ES-I3 (cell line): ENCODE results near the gene AFF3.

Experiments
- H3K36me3 ChIP-seq: 2 replicates; pipeline ENCODE4 v1.6.1; 2013; ENCODE audit warnings: mild to moderate bottlenecking, low read length, control low read depth, moderate library complexity; ENCODE audit not compliant: insufficient read depth
- H3K4me1 ChIP-seq: 2 replicates; pipeline ENCODE4 v1.6.1; 2013; ENCODE audit warnings: mild to moderate bottlenecking, control low read depth, low read length; ENCODE audit not compliant: insufficient read depth
- H3K9ac ChIP-seq: 2 replicates; pipeline ENCODE4 v1.6.1; 2013; ENCODE audit warnings: low read depth, mild to moderate bottlenecking, low read length, moderate library complexity
- H3K9me3 ChIP-seq: 2 replicates; pipeline ENCODE4 v1.6.1; 2013; ENCODE audit warnings: mild to moderate bottlenecking, low read length, moderate library complexity; ENCODE audit not compliant: control insufficient read depth, insufficient read depth

Gene AFF3

GRCh38 chr2:99989905-99990304 is 152.5 kb downstream of the AFF3 start:
- H3K36me3 ChIP-seq, result no peaks in the 10 kb centered on the region
- no peaks in the 10 kb centered on the region for H3K9me3 ChIP-seq
- no peaks in the 10 kb centered on the region for H3K4me1 ChIP-seq
- H3K9ac ChIP-seq, result no peak overlapping the region

DNA sequence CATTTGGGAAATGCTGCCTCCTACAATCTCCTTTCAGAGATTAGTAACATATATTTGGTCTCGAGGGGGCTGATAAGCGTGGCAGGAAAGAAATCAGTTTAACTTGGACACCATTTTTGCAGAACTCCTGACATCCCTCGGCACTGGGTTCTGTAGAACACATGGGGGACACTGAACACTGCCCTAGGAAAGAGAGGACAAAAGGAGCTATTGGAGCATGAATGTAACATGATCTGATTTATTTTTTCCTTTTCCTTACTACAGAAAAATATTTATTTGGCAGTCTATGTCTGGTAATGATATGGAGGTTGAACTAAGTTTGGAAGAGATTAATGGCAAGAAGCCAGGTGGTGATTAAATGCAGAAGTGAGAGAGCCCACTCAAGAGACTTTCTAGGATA is 153.8 kb downstream of the AFF3 start:
- H3K9me3 ChIP-seq, result no peaks in the 10 kb centered on the region
- H3K36me3 ChIP-seq, result no peaks in the 10 kb centered on the region

DNA sequence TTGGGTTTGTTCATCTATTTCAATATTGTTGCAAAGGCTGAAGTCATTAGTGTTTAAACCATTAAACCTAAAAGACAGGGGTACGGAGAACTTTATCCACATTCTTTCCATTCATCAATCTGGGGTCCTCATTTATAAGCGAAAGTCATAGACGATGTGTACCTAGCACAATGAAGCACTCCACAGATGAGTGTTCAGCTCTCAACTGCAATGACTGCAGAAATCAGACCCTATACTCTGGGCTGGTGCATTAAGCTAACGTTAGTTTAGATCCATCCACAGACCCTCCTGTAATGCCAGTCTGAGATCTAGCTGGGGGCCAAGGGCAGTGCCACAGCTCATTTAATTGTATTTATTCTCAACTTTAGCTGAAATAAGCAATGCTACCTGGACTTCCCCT is 155.2 kb downstream of the AFF3 start:
- Histone ChIP-seq H3K9me3 (no peaks in the 10 kb centered on the region), H3K36me3 (no peaks in the 10 kb centered on the region), H3K9ac (no peak overlapping the region), H3K4me1 (no peaks in the 10 kb centered on the region)

More for the DNA sequence above, 153.8 kb downstream of the AFF3 start:
- H3K4me1 ChIP-seq, result no peaks in the 10 kb centered on the region
- no peak overlapping the region for H3K9ac ChIP-seq

DNA sequence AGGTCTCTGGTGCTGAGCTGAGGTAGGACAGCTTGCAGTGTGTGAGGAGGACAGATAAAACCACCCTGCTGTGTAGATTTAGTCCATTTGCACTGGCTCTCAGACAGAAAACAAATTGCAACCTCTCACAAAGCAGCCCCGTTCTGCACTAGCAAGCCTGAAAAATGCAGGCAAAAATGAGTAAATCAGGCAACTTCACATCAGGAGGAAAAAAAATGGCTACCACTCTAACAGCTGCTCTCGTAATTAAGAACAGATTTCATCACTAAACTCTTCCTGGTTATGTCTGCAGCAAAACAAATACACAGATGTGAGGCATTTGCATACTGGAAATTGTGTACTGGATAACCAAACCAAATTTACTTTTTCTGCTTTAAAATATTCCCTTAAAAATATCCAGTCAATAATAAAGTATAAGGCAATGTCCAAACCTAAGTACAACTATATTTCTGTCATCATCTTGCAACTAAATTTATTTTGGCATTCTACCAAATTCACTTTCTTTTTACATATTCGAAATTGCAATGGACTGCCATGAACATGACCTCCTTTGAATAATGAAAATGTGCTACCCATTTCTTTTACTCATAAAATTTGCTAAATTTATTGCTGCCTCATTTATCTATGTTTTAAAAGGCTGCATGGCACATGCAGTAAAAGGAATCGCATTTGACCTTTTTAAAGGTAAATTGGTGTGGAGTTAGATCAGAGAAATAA is 157.4 kb downstream of the AFF3 start:
- Histone ChIP-seq H3K9ac (no peak overlapping the region), H3K4me1 (no peaks in the 10 kb centered on the region), H3K36me3 (no peaks in the 10 kb centered on the region), H3K9me3 (no peaks in the 10 kb centered on the region)

- H3K36me3 ChIP-seq, result no peaks in the 10 kb centered on the region
- no peak overlapping the region for H3K9ac ChIP-seq
- H3K9me3 ChIP-seq, result no peaks in the 10 kb centered on the region
- no peaks in the 10 kb centered on the region for H3K4me1 ChIP-seq
These were observed 159.6 kb downstream of the AFF3 start for GRCh38 chr2:99982744-99983143.

GRCh38 chr2:99981840-99982239 is 160.6 kb downstream of the AFF3 start:
- Histone ChIP-seq H3K9ac (no peak overlapping the region), H3K36me3 (no peaks in the 10 kb centered on the region), H3K4me1 (no peaks in the 10 kb centered on the region), H3K9me3 (no peaks in the 10 kb centered on the region)

DNA sequence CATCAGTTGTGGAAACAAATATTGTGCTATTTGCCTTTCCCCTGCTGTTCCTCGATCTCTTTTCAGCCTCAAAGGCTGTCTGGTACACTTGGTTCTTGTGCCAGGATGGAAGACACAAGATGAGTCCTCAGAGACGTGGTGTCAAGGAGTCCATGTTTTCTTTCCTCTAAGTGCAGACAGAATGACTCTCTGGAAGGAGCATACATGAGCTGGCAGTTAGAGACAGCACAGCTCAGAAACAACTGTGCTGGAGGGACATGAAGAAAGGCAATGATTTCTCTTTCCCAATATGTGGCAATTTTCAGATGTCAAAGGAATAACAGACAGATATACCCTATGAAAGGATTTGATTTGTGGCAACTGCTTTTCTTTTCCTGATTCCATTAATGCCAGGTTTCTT is 162.2 kb downstream of the AFF3 start:
- Histone ChIP-seq H3K36me3 (no peaks in the 10 kb centered on the region), H3K9ac (no peak overlapping the region), H3K4me1 (no peaks in the 10 kb centered on the region), H3K9me3 (no peaks in the 10 kb centered on the region)

DNA sequence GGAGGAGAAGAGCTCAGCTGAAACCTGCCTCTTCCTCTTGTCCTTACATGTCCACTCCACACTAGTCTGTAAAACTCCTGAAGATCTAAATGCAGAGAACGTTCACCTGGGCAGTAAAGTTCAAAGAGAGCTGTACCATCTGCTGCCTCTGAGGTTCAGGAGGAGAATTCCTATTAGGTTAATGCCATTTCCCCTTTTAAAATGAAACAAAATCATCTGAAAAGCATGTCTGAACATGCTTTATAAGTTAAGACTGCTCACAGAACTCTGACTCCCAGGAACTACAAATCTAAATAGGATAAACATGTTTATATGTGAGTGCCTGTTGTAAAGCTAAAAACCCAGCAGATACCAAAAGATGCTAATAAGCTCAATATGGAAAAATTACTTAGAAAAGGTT is 164.4 kb downstream of the AFF3 start:
- Histone ChIP-seq H3K9me3 (no peaks in the 10 kb centered on the region), H3K9ac (no peak overlapping the region), H3K4me1 (peaks cover 8% of the 10 kb centered on the region), H3K36me3 (no peaks in the 10 kb centered on the region)

DNA sequence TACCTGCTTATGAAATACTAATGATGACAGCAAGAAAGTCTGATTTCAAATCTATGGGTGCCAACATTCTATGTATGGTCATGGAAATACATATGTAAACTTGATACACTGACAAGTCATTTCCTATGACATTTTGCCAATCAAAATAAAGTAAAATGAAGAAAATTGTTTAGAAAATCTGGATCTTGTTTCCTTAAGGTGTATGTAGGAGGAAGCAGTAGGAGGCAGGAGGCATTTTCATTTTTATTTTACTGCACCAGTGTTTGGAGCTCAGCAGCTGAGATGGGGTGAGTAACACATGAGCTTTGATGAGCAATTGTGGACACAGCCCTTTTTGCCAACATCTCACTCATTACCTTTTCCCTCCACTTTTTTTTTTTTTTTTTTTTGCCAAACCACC is 167.0 kb downstream of the AFF3 start:
- Histone ChIP-seq H3K9ac (no peak overlapping the region), H3K4me1 (peaks cover 8% of the 10 kb centered on the region), H3K36me3 (no peaks in the 10 kb centered on the region), H3K9me3 (no peaks in the 10 kb centered on the region)

DNA sequence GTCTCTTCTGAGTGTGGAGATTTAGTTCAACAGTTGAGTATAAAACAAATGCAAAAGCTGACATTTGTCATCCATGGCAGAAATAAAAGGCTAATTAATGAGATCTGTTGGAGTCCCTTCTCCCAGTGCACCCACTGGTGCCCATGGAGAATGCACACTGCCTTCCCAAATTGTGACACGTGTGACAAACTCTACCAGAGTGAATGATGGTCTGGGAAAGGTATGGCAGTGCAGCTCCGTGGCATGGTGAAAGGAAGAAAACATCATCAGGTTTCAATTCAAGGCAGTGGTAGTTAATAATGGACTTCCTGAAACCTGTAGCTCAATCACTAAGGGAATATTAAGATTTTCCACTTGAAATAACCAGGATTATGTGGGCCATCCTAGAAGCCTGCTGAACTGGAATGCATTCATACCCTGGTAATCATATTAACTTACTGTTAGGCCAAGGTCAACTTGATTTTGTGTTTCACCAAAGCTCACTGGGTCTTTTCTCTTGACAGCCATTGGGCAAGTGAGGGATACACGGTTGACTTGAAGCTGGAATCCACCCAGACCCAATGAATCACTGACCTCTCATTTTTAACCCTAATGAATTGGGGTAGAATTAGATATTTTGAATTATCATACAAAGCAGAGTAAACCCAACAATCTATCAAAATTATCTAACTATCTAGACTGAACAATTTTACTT is 167.6 kb downstream of the AFF3 start:
- no peaks in the 10 kb centered on the region for H3K9me3 ChIP-seq
- no peak overlapping the region for H3K9ac ChIP-seq
- H3K36me3 ChIP-seq, result no peaks in the 10 kb centered on the region
- H3K4me1 ChIP-seq, result peaks cover 8% of the 10 kb centered on the region

DNA sequence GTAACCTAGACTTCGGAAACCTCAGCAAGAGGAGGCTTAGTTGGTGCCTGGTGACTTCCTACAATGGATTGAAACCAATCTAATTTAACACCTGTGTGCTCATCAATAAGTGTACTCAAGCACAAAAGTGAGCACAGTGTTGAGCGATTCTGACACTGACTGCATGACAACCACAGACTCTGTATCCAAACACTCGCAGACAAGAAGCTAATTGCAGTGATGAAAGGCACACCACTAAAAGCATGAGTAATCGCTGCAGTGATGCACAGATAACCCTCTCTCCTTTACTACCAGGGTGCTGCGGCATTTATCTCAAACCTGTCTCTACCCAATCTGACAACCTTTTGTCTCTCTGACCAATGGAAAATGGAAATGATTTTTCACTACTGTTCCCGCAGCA is 168.1 kb downstream of the AFF3 start:
- peaks cover 8% of the 10 kb centered on the region for H3K4me1 ChIP-seq
- no peak overlapping the region for H3K9ac ChIP-seq
- no peaks in the 10 kb centered on the region for H3K36me3 ChIP-seq
- H3K9me3 ChIP-seq, result no peaks in the 10 kb centered on the region

DNA sequence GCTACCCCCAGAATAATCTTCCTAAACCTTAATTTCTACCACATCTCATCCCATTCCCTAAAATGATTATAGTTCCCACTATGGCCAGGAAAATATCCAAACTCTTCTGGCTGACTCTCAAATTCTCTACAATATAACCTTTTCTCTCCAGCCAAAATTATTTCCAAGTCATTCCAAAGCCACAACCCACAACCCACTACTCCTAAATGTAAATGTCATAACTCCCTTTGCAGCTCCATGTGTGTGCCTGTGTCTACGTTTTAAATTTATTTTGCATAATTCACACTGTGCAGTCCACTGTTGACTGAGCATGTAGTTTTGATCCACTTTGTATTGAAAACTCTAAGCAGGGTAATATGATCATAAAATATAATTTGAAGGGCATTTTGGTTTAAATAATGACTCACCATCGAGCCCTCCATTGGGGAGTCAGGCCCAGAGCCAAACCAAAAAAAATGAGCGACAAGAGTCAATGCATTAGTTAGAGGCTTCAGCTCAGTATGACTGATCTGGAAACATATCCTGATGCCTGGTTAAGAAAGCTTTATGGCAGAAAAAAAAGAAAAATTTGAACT is 171.0 kb downstream of the AFF3 start:
- H3K9me3 ChIP-seq, result no peaks in the 10 kb centered on the region
- H3K9ac ChIP-seq, result no peak overlapping the region

DNA sequence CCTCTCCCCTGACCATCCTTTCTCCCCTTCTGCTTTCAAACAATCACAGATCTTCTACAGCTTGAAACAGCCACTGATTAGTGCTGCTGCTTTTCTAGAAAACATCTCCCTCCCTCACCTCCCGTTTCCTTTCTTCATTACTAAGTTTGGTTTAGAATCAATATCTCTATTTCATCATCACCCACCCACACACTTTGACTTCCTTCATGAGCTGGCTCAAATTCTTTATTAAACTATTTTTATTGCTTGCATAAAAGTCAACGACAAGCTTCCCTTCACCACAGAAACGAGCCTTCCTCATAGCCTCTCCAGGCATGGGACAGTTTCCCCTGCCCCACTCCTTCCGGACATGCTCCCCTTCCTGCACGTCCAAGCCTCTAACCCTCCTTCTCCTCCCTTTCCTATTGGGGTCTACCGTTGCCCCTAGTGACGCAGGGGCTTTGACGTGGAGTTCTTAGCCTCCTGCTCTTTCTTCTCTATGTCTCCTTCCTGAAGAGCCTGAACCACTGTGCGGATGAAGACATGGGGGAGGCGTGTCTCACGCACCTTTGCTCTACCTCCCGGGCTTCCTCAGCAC is 172.0 kb downstream of the AFF3 start:
- H3K9ac ChIP-seq, result no peak overlapping the region
- H3K9me3 ChIP-seq, result no peaks in the 10 kb centered on the region
- H3K36me3 ChIP-seq, result no peaks in the 10 kb centered on the region
- peaks cover 8% of the 10 kb centered on the region for H3K4me1 ChIP-seq

More for the DNA sequence above, 171.0 kb downstream of the AFF3 start:
- H3K36me3 ChIP-seq, result no peaks in the 10 kb centered on the region
- H3K4me1 ChIP-seq, result peaks cover 8% of the 10 kb centered on the region

DNA sequence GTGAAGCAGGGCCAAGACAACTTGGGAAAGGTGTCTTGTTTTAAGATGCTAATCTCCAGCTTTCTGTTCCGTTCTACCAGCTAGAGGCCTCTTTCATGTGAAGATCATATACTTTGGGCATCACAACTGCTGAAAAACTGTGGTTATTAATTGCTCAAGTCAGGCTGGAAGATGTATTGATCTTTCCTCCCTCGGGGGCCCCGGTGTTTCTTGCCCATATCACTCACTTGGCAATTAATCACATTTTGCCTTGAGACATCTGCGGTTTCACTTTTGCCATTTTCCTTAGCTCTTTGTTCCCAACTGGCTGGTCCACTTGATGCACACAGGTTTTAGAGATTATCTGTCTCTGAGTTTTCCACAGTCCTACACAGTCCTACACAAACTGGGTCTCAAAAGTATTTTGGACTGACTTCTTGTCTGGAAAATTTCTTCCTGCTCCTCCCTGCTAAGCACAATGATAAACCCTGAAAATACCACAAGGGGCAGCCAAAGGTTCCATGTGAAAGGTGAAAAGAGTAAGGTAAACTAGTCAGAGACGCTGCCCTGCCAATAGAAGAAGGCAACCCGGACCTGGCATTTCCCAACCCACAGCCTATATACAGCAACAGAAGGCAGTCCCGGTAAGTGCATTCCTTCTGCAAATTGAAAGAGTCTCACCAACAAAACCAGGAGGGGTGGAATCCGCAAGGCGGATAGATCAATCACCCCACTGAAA is 181.0 kb downstream of the AFF3 start:
- no peak overlapping the region for H3K9ac ChIP-seq
- peaks cover 15% of the 10 kb centered on the region for H3K4me1 ChIP-seq
- H3K9me3 ChIP-seq, result no peaks in the 10 kb centered on the region
- H3K36me3 ChIP-seq, result no peaks in the 10 kb centered on the region
